ENCODE results near the gene SLC13A4. TPM values are rescaled to one million over a fixed set of nuclear protein-coding genes. Genes with fewer than 3 reads are reported as not detected.
"Not testable (repeated sequence)": the region's sequence is repeated elsewhere in the genome, so short reads cannot be mapped to it uniquely, and the experiment has no call there.

Gene SLC13A4
- total RNA-seq, 2 donors from 2014 or later = not detected

DNA sequence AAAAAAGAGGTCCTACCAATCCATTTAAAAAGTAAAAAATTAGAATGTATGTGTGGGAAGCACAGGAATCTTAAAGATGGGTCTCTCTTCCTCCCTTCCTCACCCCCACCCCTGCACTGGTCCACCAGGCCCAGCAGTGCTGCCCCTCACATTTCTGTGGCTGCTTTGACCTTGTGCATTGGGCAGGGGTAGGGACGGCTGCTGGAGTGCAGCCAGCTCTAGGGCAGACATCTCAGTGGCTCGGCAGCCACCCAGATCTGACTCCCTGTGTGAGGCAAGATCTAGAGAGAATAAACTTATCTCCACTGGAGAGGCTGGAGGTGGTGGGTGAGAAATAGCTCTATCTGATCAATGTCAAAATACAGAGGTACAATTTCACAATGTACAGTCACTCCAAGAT, 13.9 kb upstream of the SLC13A4 start:
- Mint-ChIP-seq H3K27ac (no peak overlapping the region), H3K4me1 (no peaks in the 10 kb centered on the region), H3K4me3 (no peak overlapping the region), H3K27me3 (peaks cover 4% of the 10 kb centered on the region), H3K36me3 (ENCODE audit: low read depth) (no peaks in the 10 kb centered on the region), H3K9me3 (no peaks in the 10 kb centered on the region)
- no peak for ATAC-seq (replicated peaks)

DNA sequence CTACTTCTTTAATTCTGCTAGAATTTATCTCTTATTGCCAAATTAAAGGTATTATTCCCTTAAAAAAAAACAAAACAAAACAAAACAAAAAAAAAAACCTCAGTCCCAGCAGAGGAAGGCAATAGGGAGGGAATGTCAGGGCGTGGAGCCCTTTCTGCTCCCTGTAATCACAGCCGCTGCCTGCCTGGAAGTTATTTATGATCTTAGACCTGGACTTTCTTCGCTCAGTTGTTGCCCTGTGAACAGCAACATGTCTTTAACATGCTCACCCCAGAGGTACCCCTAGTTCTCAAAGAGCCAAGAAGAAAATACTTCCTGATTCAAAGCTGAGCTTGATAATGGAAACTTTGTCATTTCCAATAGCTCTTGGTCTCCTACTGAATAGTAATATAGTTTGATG, 12.9 kb upstream of the SLC13A4 start:
- Mint-ChIP-seq H3K9me3 (no peaks in the 10 kb centered on the region), H3K27ac (no peak overlapping the region), H3K27me3 (peaks cover 8% of the 10 kb centered on the region), H3K4me3 (no peak overlapping the region), H3K4me1 (no peaks in the 10 kb centered on the region), H3K36me3 (ENCODE audit: low read depth) (no peaks in the 10 kb centered on the region)
- ATAC-seq (replicated peaks) = no peak

DNA sequence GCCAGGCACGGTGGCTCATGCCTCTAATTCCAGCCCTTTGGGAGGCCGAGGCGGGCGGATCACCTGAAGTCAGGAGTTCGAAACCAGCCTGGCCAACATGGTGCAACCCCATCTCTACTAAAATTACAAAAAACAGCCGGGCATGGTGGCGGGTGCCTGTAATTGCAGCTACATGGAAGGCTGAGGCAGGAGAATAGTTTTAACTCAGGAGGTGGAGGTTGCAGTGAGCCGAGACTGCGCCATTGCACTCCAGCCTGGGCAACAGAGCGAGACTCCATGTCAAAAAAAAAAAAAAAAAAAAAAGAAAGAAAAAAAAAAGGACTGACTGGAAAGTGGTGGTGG, 9.3 kb upstream of the SLC13A4 start:
- not testable (repeated sequence) for H3K36me3 Mint-ChIP-seq (ENCODE audit: low read depth); H3K4me1 Mint-ChIP-seq; H3K4me3 Mint-ChIP-seq; H3K27ac Mint-ChIP-seq; H3K9me3 Mint-ChIP-seq; H3K27me3 Mint-ChIP-seq; ATAC-seq (replicated peaks)

DNA sequence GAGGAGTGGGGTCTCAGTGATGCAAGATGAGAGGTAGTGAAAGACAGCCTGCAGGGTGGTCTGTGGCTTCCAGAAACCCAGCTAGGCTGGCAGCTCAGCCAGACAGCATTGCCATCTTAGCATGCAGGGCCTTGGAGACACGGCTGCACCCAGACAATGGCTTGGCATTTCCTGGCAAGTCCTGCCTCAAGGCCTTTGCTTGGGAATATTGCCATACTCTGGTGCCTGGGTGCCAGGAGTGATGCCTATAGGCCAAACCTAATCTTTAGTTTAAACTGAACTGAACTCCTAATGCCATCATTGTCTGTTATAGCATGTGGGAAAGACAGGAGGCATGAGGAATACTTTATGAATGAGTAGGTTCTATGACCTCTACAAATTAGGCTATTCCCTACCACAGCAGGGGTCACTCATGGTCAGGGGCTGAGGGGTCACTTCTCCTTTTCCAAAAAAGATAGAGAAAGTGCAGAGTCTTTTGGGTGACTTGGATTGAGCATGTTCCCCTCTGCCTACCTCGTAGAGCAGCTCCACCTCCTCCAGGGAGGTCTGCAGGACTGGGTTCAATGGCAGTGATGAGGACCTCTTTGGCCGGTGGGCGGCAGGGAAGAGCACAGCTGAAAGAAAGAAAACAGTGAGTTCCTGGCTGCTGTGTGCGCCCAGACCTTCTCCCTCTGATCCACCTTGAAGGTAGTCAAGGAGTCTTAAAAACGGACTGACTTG, 8.8 kb upstream of the SLC13A4 start:
- Mint-ChIP-seq H3K27ac (no peak overlapping the region), H3K4me3 (no peak overlapping the region), H3K4me1 (no peaks in the 10 kb centered on the region), H3K9me3 (no peaks in the 10 kb centered on the region), H3K27me3 (peaks cover 8% of the 10 kb centered on the region), H3K36me3 (ENCODE audit: low read depth) (no peaks in the 10 kb centered on the region)
- no peak for ATAC-seq (replicated peaks)

GRCh38 chr7:135734343-135734689, 6.3 kb upstream of the SLC13A4 start:
- H3K36me3 Mint-ChIP-seq (ENCODE audit: low read depth) = no peaks in the 10 kb centered on the region
- no peaks in the 10 kb centered on the region for H3K9me3 Mint-ChIP-seq
- no peak overlapping the region for H3K27ac Mint-ChIP-seq
- no peak for ATAC-seq (replicated peaks)
- H3K4me1 Mint-ChIP-seq = no peaks in the 10 kb centered on the region
- peaks cover 8% of the 10 kb centered on the region for H3K27me3 Mint-ChIP-seq
- no peak overlapping the region for H3K4me3 Mint-ChIP-seq

GRCh38 chr7:135733603-135734342, 5.8 kb upstream of the SLC13A4 start:
- Mint-ChIP-seq H3K27ac (no peak overlapping the region), H3K4me3 (no peak overlapping the region), H3K27me3 (peaks cover 8% of the 10 kb centered on the region), H3K9me3 (no peaks in the 10 kb centered on the region), H3K36me3 (ENCODE audit: low read depth) (no peaks in the 10 kb centered on the region), H3K4me1 (no peaks in the 10 kb centered on the region)
- no peak for ATAC-seq (replicated peaks)

- Mint-ChIP-seq H3K9me3 (no peaks in the 10 kb centered on the region), H3K4me3 (no peak overlapping the region), H3K36me3 (ENCODE audit: low read depth) (no peaks in the 10 kb centered on the region), H3K27me3 (peaks cover 3% of the 10 kb centered on the region), H3K27ac (no peak overlapping the region), H3K4me1 (no peaks in the 10 kb centered on the region)
- no peak for ATAC-seq (replicated peaks)
Observed at GRCh38 chr7:135731131-135731530, 3.1 kb upstream of the SLC13A4 start.

DNA sequence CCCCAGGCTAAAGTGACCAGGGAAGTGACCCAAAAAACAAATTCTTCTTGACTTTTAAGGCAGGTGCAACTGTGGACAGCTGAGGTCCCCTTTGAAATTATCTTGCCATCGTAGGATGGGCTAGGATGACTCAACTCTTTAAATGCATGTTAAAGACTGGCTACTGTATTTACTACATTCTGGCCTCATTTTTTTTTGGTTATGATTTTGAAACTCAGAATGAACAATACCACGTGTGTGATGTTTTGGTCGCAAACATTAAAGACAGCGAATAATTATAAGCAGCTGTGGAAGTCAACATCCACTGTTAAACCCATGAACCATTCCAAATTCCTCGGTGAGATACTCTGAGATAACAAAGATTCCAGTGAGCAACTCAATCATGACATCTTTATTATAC, 1.2 kb upstream of the SLC13A4 start:
- H3K27me3 Mint-ChIP-seq = peaks cover 3% of the 10 kb centered on the region
- no peaks in the 10 kb centered on the region for H3K36me3 Mint-ChIP-seq (ENCODE audit: low read depth)
- H3K27ac Mint-ChIP-seq = no peak overlapping the region
- ATAC-seq (replicated peaks) = no peak
- no peaks in the 10 kb centered on the region for H3K9me3 Mint-ChIP-seq
- no peak overlapping the region for H3K4me3 Mint-ChIP-seq
- no peaks in the 10 kb centered on the region for H3K4me1 Mint-ChIP-seq

- no peaks in the 10 kb centered on the region for H3K36me3 Mint-ChIP-seq (ENCODE audit: low read depth)
- no peak for ATAC-seq (replicated peaks)
- H3K4me1 Mint-ChIP-seq = no peaks in the 10 kb centered on the region
- H3K27me3 Mint-ChIP-seq = peaks cover 4% of the 10 kb centered on the region
- H3K27ac Mint-ChIP-seq = no peak overlapping the region
- H3K4me3 Mint-ChIP-seq = no peak overlapping the region
- H3K9me3 Mint-ChIP-seq = no peaks in the 10 kb centered on the region
Observed at GRCh38 chr7:135726911-135727673, 894 bp downstream of the SLC13A4 start.

- Mint-ChIP-seq H3K9me3 (no peaks in the 10 kb centered on the region), H3K4me1 (no peaks in the 10 kb centered on the region), H3K27me3 (peaks cover 6% of the 10 kb centered on the region), H3K4me3 (no peak overlapping the region), H3K27ac (no peak overlapping the region), H3K36me3 (ENCODE audit: low read depth) (no peaks in the 10 kb centered on the region)
- ATAC-seq (replicated peaks) = no peak
Observed at GRCh38 chr7:135726276-135726788, 1.7 kb downstream of the SLC13A4 start.

DNA sequence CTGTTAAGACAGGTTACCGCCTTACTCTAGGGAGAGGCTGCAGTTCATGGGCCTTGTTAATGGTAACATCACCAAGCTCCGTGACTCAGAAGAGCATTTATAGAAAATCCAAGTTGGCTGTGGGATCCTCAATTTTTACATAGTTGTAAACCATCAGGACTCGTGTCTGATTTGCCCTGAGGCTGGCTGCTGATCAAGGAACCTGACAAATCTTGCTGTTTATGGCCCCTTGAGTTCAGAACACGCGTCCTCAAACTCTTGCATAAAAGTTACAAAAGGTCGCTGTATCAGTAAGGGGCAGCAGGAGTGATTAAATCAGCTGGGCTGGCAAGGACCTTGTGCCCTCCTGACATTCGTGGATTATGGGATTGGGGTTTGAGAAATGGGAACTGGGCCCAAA, 4.6 kb downstream of the SLC13A4 start:
- Mint-ChIP-seq H3K4me1 (no peaks in the 10 kb centered on the region), H3K36me3 (ENCODE audit: low read depth) (no peaks in the 10 kb centered on the region), H3K27ac (no peak overlapping the region), H3K9me3 (no peaks in the 10 kb centered on the region), H3K27me3 (peaks cover 13% of the 10 kb centered on the region), H3K4me3 (no peak overlapping the region)
- no peak for ATAC-seq (replicated peaks)

- Mint-ChIP-seq H3K36me3 (ENCODE audit: low read depth) (no peaks in the 10 kb centered on the region), H3K27me3 (peaks cover 12% of the 10 kb centered on the region), H3K27ac (no peak overlapping the region), H3K4me3 (no peak overlapping the region), H3K4me1 (no peaks in the 10 kb centered on the region), H3K9me3 (no peaks in the 10 kb centered on the region)
- no peak for ATAC-seq (replicated peaks)
Observed at GRCh38 chr7:135721198-135721820, 6.7 kb downstream of the SLC13A4 start.

DNA sequence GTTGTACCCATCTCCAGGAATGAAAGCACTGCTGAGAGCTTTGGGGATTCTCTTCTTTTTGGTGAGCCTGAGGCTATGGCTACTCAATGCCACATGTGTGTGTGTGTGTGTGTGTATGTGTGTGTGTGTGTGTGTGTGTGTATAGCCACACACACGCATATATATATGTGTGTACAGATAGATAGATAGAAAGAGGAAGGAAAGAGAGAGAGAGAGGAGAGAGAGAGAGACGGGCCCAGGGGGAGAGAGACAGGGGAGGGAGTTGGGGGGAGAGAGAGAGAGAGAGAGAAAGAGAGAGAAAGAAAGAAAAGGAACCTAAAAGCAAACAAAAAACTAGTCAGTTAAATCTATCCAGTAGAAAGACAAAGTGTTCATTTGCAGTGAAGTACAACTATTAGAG, 8.3 kb downstream of the SLC13A4 start:
- H3K4me3 Mint-ChIP-seq = no peak overlapping the region
- no peaks in the 10 kb centered on the region for H3K36me3 Mint-ChIP-seq (ENCODE audit: low read depth)
- H3K27ac Mint-ChIP-seq = no peak overlapping the region
- H3K9me3 Mint-ChIP-seq = no peaks in the 10 kb centered on the region
- H3K27me3 Mint-ChIP-seq = peaks cover 10% of the 10 kb centered on the region
- ATAC-seq (replicated peaks) = no peak
- no peaks in the 10 kb centered on the region for H3K4me1 Mint-ChIP-seq

DNA sequence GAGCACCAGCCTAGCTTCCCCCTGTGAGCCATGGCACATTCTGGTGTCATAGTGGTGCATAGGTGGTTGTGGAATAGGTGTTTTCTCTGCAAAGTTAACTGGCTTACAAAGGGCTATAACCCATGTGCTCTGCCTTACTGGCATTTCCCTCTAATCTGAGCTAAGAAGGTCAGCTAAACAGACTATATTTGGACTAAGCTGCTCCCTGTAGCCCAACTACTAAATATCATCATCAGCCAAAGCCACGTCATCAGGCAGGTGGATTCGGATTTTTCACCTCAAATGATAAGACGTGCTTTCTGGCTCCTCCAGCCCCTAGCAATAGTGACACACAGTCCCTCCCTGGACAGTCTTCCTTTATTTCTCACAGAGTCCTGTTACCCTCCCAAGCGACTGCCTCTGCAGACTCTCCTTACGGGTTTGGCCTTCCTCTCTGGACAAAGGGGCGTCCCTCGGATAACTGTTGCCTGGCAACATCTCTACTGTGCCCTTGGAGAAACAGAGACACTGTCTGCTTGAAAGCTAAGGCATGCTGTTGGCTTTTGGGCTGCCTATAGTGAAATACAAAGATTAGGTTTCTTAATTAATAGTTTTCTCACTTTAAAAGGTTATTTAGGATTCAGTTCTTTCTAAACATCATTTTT, 9.1 kb downstream of the SLC13A4 start:
- Mint-ChIP-seq H3K27me3 (peaks cover 10% of the 10 kb centered on the region), H3K36me3 (ENCODE audit: low read depth) (no peaks in the 10 kb centered on the region), H3K4me1 (no peaks in the 10 kb centered on the region), H3K4me3 (no peak overlapping the region), H3K27ac (no peak overlapping the region), H3K9me3 (no peaks in the 10 kb centered on the region)
- no peak for ATAC-seq (replicated peaks)

Data from activated T-helper 17 cell treated with anti-CD3 and anti-CD28 coated beads, Interleukin-2, amount 50 U/mL, for 72 hours (primary cell).